Body of pancreas (tissue), 4 donors: ENCODE results near the gene CSTF1.

Experiments
- POLR2A ChIP-seq, 3 donors: fragments of 450-650 bp; IDR thresholded peaks; one replicate each; pipeline ENCODE4 v1.6.1; 2016; ENCODE audit warnings: antibody characterized with exemption in 3 of 3, mild to moderate bottlenecking in 2 of 3
- TF ChIP-seq, protein P1 (sequence below), 7 experiments: fragments of 450-650 bp in 4 of 7; fragments of 200-600 bp in 3 of 7; sonication (generic) in 3 of 7; IDR thresholded peaks; one replicate each; pipeline ENCODE4 v1.5.1; 2016 to 2019; ENCODE audit warnings: antibody characterized with exemption in 7 of 7

DNA sequence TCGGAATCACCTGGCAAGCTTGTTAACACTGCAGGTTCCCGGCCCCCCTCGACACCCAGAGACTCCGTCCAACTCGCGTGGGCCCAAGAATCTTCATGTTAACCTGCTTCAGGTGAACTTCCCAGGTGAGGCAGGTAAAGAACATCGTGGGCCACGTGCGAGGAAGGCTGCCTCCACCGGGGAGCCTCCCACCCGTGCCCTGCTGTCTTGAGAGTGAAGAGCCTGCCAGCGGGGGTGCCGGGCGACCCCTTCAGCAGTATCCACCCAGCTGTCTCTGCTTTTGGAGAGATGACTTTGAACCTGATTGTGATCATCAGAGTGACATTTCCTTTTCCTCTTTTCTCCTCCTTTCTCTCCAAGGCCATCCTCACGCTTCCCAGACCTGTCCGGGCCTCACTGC lies 53.1 kb downstream of the CSTF1 start:
- TF ChIP-seq, protein P1, sequence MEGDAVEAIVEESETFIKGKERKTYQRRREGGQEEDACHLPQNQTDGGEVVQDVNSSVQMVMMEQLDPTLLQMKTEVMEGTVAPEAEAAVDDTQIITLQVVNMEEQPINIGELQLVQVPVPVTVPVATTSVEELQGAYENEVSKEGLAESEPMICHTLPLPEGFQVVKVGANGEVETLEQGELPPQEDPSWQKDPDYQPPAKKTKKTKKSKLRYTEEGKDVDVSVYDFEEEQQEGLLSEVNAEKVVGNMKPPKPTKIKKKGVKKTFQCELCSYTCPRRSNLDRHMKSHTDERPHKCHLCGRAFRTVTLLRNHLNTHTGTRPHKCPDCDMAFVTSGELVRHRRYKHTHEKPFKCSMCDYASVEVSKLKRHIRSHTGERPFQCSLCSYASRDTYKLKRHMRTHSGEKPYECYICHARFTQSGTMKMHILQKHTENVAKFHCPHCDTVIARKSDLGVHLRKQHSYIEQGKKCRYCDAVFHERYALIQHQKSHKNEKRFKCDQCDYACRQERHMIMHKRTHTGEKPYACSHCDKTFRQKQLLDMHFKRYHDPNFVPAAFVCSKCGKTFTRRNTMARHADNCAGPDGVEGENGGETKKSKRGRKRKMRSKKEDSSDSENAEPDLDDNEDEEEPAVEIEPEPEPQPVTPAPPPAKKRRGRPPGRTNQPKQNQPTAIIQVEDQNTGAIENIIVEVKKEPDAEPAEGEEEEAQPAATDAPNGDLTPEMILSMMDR (IDR thresholded peaks at IDR 0.05) = no peak
- no peak for TF ChIP-seq POLR2A (IDR thresholded peaks at IDR 0.05)
